Epithelial cell of prostate (primary cell): ENCODE measurements around the gene ZNF382.
"Not testable (repeated sequence)": the region's sequence is repeated elsewhere in the genome, so short reads cannot be mapped to it uniquely, and the experiment has no call there.

Experiments used
- DNase-seq: peaks from one replicate; pipeline ENCODE4 v3.0.0-alpha.2; 2011; ENCODE audit warnings: low read depth, low spot score
- H3K27ac ChIP-seq: fragments of 450-650 bp; 2 replicates; pipeline ENCODE4 v1.5.1; 2017; ENCODE audit warnings: mild to moderate bottlenecking

ZNF382 gene

DNA sequence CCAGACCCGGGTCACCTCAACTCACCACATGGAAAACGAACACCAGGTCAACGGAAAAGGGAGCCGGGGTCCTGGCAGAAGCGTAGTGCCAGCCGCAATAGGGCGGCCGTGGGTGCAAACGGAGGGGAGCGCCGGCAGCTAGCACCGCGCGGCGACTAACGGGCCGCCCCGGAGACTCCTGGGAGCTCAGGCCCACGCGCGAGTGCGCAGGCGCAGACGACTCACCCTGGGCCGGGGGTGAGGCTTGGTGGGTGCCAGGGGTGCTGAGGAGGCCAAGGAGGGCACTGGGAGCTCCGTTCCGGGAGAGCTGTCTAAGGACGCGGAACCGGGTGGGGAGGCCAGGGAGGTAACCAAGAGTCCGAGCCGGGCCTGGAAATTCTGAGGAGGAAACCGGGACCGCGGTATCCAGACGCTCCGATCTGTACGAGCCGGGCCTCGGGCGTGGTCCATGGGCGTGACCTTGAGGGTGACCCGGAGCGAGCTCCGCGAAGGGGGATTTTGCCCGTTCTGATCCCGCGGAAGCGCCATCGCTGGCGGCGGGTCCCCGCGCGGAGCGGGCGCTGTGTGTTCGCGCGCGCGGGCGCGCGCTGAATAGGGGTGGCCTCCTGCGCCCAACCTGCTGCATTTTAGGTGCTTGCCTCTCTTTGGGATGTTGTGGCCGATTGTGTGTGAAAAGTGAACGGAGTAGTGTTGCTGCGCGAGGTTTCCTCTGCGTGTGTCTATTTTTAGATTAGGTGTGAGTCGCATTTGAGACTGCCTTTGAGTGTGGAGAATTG, at the start of gene ZNF382:
TSS of gene ZNF382 (plus strand) at position 213 of the 776 bp plus-strand sequence. CDS start 4,602 bp downstream, outside the sequence.
- DNase-seq: no peak
- no peak within 1 kb of the TSS for H3K27ac ChIP-seq

- H3K27ac ChIP-seq: no peak overlapping the region
- DNase-seq: no peak
Observed at GRCh38 chr19:36564391-36564790, 40.7 kb upstream of the ZNF382 start.

DNA sequence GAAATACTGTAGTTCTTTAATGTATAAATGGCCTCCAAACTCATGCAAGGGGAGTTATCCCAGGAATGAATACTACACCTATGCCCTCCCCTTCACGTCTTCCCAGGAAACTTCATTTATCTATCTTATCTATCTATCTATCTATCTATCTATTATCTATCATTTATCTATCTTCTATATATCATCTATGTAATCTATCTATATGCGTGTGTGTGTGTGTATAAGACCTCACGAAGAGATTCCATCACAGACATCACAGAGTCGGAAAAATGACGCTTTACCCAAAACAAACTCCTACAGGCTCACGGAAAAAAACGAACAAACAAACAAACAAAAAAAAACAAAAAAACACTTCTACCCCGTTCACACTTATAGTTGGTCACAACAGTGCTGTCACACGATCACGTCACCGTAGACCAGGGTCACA, 32.5 kb upstream of the ZNF382 start:
- H3K27ac ChIP-seq: peak overlapping the region; percentile 78
- DNase-seq: no peak

DNA sequence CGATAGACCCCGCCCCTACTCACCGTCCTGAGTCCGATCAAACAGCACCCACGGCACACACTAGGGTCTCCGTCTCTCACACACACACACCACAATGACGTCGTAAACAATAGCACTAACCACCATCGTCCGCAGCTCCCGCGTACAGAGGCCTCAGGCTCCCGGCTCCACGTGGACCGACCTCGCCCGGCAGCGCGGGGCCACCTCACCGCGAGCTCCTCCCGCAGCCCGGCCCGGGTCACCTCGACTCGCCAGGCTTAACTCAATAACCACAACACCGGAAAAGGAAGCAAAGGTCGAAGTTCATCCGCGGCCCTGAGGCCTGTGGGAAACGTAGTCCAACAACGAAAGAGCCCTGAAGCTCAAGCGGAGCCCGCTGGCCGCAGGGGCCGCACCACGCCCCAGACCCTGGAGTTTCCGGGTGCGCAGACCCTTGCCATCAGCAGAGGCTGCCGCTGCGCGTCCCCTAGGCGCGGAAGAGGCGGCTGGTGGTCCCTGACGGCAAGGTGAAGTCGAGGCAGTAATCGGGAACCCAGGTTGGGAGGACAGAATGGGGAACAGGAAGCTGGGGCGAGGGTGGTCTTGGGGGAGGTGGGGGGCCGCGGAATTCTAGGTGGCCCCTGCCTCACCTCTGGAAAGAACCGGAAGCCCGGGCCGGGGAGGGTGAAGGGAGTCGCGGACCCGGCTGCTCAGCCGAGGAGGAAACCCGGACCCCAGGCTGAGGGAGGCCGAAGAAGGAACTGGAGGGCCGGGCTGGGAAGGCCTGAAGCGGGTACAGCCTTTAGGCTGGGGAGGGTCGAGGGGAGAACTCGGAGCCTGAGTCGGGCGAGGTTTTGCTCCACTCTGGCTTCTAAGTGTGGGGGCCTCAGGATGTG, 31.9 kb upstream of the ZNF382 start, which contains the start of gene ZNF529:
TSS of gene ZNF529 (minus strand) at position 273 of the 875 bp plus-strand sequence. CDS start 946 bp downstream, outside the sequence.
- peak; percentile 40 for DNase-seq
- peak within 1 kb of the TSS; percentile 78 for H3K27ac ChIP-seq

GRCh38 chr19:36573895-36574720, 31.0 kb upstream of the ZNF382 start:
- peak overlapping the region; percentile 78 for H3K27ac ChIP-seq
- no peak for DNase-seq

DNA sequence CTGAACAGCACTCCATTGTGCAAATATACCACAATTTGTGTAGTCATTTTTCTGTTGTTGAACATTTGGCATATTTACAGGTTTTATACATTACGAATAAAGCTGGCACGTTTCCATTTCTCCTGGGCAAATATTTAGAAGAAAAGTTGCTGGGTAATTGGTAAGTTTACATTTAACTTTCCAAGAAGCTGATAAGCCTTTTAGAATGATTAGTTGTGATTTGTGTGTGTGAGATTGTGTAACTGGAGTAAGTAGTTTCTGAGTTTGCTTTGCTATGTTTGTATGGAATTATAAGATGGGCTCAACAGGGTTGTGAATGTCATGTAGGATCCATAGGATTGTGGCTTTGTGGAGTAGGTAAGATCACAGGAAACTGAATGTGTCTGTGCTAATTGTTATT, 30.4 kb upstream of the ZNF382 start:
- no peak for DNase-seq

GRCh38 chr19:36577271-36577996, 27.7 kb upstream of the ZNF382 start:
- no peak for DNase-seq
- no peak overlapping the region for H3K27ac ChIP-seq

More for the DNA sequence above, 30.4 kb upstream of the ZNF382 start:
- H3K27ac ChIP-seq: peak overlapping the region; percentile 78

GRCh38 chr19:36579255-36579654, 25.9 kb upstream of the ZNF382 start:
- DNase-seq: no peak
- H3K27ac ChIP-seq: no peak overlapping the region

DNA sequence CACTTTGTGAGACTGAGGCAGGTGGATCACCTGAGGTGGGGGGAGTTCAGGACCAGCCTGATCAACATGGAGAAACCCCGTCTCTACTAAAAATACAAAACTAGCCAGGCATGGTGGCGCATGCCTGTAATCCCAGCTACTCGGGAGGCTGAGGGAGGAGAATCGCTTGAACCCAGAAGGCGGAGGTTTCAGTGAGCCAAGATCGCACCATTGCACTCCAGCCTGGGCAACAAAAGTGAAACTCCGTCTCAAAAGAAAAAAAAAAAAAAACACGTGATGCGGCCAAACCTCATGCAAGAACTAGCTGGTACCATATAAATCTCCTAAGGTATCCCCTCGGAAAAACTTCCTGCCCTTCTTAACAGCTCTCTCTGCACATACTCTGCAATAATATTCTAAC, 2.4 kb upstream of the ZNF382 start:
- not testable (repeated sequence) for DNase-seq, H3K27ac ChIP-seq

DNA sequence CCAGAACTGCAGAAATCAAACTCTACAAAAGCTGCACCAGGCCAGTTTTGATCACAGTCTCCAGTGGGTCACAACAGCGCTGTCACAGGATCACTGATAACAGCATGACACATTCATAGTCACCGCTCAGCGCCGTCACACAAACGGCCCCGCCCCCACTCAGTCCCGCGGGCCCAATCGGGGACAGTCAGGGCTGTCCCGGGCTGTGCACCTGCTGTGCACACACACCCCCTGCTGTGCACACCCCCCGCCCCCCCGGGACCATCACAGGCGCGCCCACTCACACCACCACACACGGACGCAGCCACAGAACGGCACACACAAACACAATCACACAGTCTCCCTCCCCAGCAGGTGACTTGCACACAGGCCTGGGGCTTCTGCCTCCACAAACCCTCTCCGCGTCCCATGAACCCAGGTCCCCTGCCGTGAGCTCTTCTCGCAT, 435 bp upstream of the ZNF382 start:
- no peak overlapping the region for H3K27ac ChIP-seq
- DNase-seq: no peak

- DNase-seq: no peak
- H3K27ac ChIP-seq: no peak overlapping the region
Observed at GRCh38 chr19:36605877-36606478, 865 bp downstream of the ZNF382 start.

- no peak overlapping the region for H3K27ac ChIP-seq
- no peak for DNase-seq
Observed at GRCh38 chr19:36627057-36627456, 21.9 kb downstream of the ZNF382 start.

- no peak overlapping the region for H3K27ac ChIP-seq
- DNase-seq: no peak
Observed at GRCh38 chr19:36635342-36635741, 30.2 kb downstream of the ZNF382 start.

- no peak for DNase-seq
- H3K27ac ChIP-seq: no peak overlapping the region
Observed at GRCh38 chr19:36638862-36639510, 33.9 kb downstream of the ZNF382 start.

- H3K27ac ChIP-seq: no peak overlapping the region
- DNase-seq: no peak
Observed at GRCh38 chr19:36646746-36647145, 41.6 kb downstream of the ZNF382 start.

DNA sequence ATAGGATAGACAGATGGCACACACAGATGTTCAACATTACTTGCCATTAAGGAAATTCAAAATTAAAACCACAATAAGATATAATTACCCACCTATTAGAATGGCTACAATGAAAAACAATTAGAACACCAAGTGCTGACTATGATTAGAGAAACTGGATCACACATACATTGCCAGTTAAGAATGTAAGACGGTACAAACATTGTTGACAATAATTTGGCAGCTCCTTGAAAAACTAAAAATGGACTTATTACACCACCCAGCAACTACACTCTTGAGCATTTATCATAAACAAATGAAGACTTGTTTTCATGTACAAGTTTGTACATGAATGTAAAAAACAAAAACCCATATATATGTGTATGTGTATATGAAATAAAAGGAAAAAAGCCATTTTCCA, 47.8 kb downstream of the ZNF382 start:
- no peak for DNase-seq
- H3K27ac ChIP-seq: no peak overlapping the region

DNA sequence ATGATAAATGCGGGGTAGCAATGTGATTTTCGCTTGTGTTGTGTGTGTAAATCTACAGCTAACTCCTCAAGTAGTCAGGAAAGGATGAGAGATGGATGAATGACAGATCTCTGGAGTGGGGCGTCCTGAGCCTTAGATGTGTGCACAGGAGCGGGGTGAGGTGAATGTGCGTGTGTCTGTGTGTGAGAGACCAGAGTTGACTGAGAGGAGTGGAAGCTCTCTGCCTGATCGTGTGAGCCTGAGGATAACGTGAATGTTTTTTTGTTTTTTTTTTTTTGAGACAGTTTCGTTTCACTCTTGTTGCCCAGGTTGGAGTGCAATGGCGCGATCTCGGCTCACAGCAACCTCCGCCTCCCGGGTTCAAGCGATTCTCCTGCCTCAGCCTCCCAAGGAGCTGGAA, 60.7 kb downstream of the ZNF382 start:
- peak overlapping the region; percentile 71 for H3K27ac ChIP-seq
- no peak for DNase-seq

- no peak for DNase-seq
Observed at GRCh38 chr19:36668646-36669045, 63.5 kb downstream of the ZNF382 start.

GRCh38 chr19:36672368-36672767, 67.3 kb downstream of the ZNF382 start:
- DNase-seq: no peak
- no peak overlapping the region for H3K27ac ChIP-seq

More at GRCh38 chr19:36668646-36669045, 63.5 kb downstream of the ZNF382 start:
- no peak overlapping the region for H3K27ac ChIP-seq
